HEK293 (cell line): ENCODE measurements around the gene API5.

ENCODE experiments used
- CTCF ChIA-PET: fragments of 350-600 bp; formaldehyde crosslinking; extraction: SDS; loops from one replicate; lab custom pipeline; 2021; ENCODE audit warnings: antibody characterized with exemption; lab: Yijun Ruan, JAX
- POLR2A ChIA-PET: fragments of 300-600 bp; formaldehyde crosslinking; extraction: SDS; loops from one replicate; lab custom pipeline; 2020; ENCODE audit warnings: antibody characterized with exemption, inconsistent platforms; lab: Yijun Ruan, JAX
- H3K27ac ChIP-seq: fragments of 200-500 bp; sonication (Bioruptor generic); 2 replicates; pipeline ENCODE4 v1.5.1; 2014; ENCODE audit warnings: low read depth, low read length, control low read depth, inconsistent platforms; ENCODE audit errors: extremely low read depth
- H3K36me3 ChIP-seq, 2 experiments: fragments of 200-500 bp in 1 of 2; sonication (Bioruptor generic) in 1 of 2; 1 replicate in 1 of 2; 2 replicates in 1 of 2; pipeline ENCODE4 v1.5.1; 2014 to 2017; ENCODE audit warnings: inconsistent platforms in 2 of 2, low read length in 2 of 2; ENCODE audit not compliant: control insufficient read depth in 2 of 2, insufficient read depth in 1 of 2
- H3K4me1 ChIP-seq: fragments of 200-500 bp; sonication (Bioruptor generic); 2 replicates; pipeline ENCODE4 v1.5.1; 2014; ENCODE audit warnings: mild to moderate bottlenecking, low read length, inconsistent platforms; ENCODE audit not compliant: control insufficient read depth, insufficient read depth
- H3K4me3 ChIP-seq: 2 replicates; pipeline ENCODE4 v1.5.1; 2011; ENCODE audit warnings: low read depth, mild to moderate bottlenecking, control low read depth, low read length, moderate library complexity
- H3K9me3 ChIP-seq: fragments of 200-500 bp; sonication (Bioruptor generic); 2 replicates; pipeline ENCODE4 v1.5.1; 2014; ENCODE audit warnings: low read depth, low read length, inconsistent platforms; ENCODE audit not compliant: control insufficient read depth, insufficient read depth
- KLF1 ChIP-seq: fragments of 450-650 bp; formaldehyde crosslinking; IDR thresholded peaks from 2 replicates; pipeline ENCODE4 v1.5.1; 2016; ENCODE audit warnings: missing biosample characterization, missing genetic modification characterization
- KLF8 ChIP-seq: fragments of 450-650 bp; formaldehyde crosslinking; IDR thresholded peaks from 2 replicates; pipeline ENCODE4 v1.5.1; 2016; ENCODE audit warnings: missing biosample characterization, missing genetic modification characterization
- OSR2 ChIP-seq: fragments of 450-650 bp; formaldehyde crosslinking; IDR thresholded peaks from 2 replicates; pipeline ENCODE4 v1.5.1; 2016; ENCODE audit warnings: missing biosample characterization, missing genetic modification characterization
- PRDM10 ChIP-seq: fragments of 450-650 bp; formaldehyde crosslinking; IDR thresholded peaks from 2 replicates; pipeline ENCODE4 v1.5.1; 2016; ENCODE audit warnings: missing biosample characterization, missing genetic modification characterization
- PRDM6 ChIP-seq: fragments of 450-650 bp; formaldehyde crosslinking; IDR thresholded peaks from 2 replicates; pipeline ENCODE4 v1.5.1; 2017; ENCODE audit warnings: missing biosample characterization, missing genetic modification characterization
- SP2 ChIP-seq: fragments of 450-650 bp; formaldehyde crosslinking; IDR thresholded peaks from 2 replicates; pipeline ENCODE4 v1.5.1; 2016; ENCODE audit warnings: missing biosample characterization, missing genetic modification characterization
- YY2 ChIP-seq: fragments of 450-650 bp; formaldehyde crosslinking; IDR thresholded peaks from 2 replicates; pipeline ENCODE4 v1.5.1; 2016; ENCODE audit warnings: missing biosample characterization, missing genetic modification characterization
- ZNF184 ChIP-seq: fragments of 450-650 bp; IDR thresholded peaks from 2 replicates; pipeline ENCODE4 v1.5.1; 2018; ENCODE audit warnings: missing biosample characterization, mild to moderate bottlenecking, missing genetic modification characterization
- ZNF221 ChIP-seq: fragments of 450-650 bp; formaldehyde crosslinking; IDR thresholded peaks from 2 replicates; pipeline ENCODE4 v1.5.1; 2017; ENCODE audit warnings: missing biosample characterization, missing genetic modification characterization, borderline replicate concordance
- ZNF404 ChIP-seq: fragments of 450-650 bp; formaldehyde crosslinking; IDR thresholded peaks from 2 replicates; pipeline ENCODE4 v1.5.1; 2017; ENCODE audit warnings: missing biosample characterization, missing genetic modification characterization
- ZNF549 ChIP-seq: fragments of 450-650 bp; IDR thresholded peaks from 2 replicates; pipeline ENCODE4 v1.5.1; 2018; ENCODE audit warnings: missing biosample characterization, missing genetic modification characterization, mild to moderate bottlenecking, inconsistent platforms, moderate library complexity
- ZNF654 ChIP-seq: fragments of 450-650 bp; formaldehyde crosslinking; IDR thresholded peaks from 2 replicates; pipeline ENCODE4 v1.5.1; 2016; ENCODE audit warnings: low read depth, missing biosample characterization, missing genetic modification characterization
- TF ChIP-seq, protein P1 (sequence below): fragments of 450-650 bp; formaldehyde crosslinking; IDR thresholded peaks from 2 replicates; pipeline ENCODE4 v1.5.1; 2016; ENCODE audit warnings: missing biosample characterization, missing genetic modification characterization

Gene API5

GRCh38 chr11:43358801-43359421, 47.1 kb downstream of the API5 start, which contains the start of gene TTC17 (continued):
- peak; percentile 42 for TF ChIP-seq PRDM10 (tag by site-specific recombination)

- H3K4me3 ChIP-seq = peak overlapping the region; percentile 100
- no peaks in the 10 kb centered on the region for H3K36me3 ChIP-seq
- ChIA-PET CTCF (no interaction called here), POLR2A (interaction anchor here (0.6 to 3.9 kb wide), 5 partner anchors 8 to 448 kb away, joined by 4 to 49 read pairs (median 5); partner anchors contain the start of gene API5)
- no peaks in the 10 kb centered on the region for H3K9me3 ChIP-seq
- peak overlapping the region; percentile 61; the same call in 1 of the 2 replicates for H3K27ac ChIP-seq
- TF ChIP-seq ZNF549 = no peak
- no peak for TF ChIP-seq ZNF221 (tag by site-specific recombination)
- TF ChIP-seq, protein P1, sequence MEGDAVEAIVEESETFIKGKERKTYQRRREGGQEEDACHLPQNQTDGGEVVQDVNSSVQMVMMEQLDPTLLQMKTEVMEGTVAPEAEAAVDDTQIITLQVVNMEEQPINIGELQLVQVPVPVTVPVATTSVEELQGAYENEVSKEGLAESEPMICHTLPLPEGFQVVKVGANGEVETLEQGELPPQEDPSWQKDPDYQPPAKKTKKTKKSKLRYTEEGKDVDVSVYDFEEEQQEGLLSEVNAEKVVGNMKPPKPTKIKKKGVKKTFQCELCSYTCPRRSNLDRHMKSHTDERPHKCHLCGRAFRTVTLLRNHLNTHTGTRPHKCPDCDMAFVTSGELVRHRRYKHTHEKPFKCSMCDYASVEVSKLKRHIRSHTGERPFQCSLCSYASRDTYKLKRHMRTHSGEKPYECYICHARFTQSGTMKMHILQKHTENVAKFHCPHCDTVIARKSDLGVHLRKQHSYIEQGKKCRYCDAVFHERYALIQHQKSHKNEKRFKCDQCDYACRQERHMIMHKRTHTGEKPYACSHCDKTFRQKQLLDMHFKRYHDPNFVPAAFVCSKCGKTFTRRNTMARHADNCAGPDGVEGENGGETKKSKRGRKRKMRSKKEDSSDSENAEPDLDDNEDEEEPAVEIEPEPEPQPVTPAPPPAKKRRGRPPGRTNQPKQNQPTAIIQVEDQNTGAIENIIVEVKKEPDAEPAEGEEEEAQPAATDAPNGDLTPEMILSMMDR (tag by site-specific recombination) = 0 out of 2 replicates have a peak, but pooled peaks have one; percentile 13
- no peak for TF ChIP-seq OSR2 (tag by site-specific recombination)
- peak; percentile 58 for TF ChIP-seq PRDM10 (tag by site-specific recombination)
- no peak for TF ChIP-seq ZNF184 (tag by site-specific recombination)
- no peak for TF ChIP-seq KLF8
- no peak for TF ChIP-seq SP2 (tag by site-specific recombination)
- no peak for TF ChIP-seq KLF1 (tag by site-specific recombination)
- no peak for TF ChIP-seq ZNF654 (tag by site-specific recombination)
- TF ChIP-seq YY2 (tag by site-specific recombination) = no peak
- H3K4me1 ChIP-seq = peaks cover 3% of the 10 kb centered on the region
These were observed 47.6 kb downstream of the API5 start for GRCh38 chr11:43359422-43359818.

- peak overlapping the region; percentile 100 for H3K4me3 ChIP-seq
- ChIA-PET POLR2A (interaction anchor here (0.7 kb wide), 1 partner anchor 730 kb away, joined by 4 read pairs; no protein-coding TSS in a partner anchor), CTCF (interaction anchor here (0.6 to 1.2 kb wide), 3 partner anchors 26 to 743 kb away, joined by 3 read pairs; no protein-coding TSS in a partner anchor)
- H3K9me3 ChIP-seq = no peaks in the 10 kb centered on the region
- H3K36me3 ChIP-seq = peaks cover 4% of the 10 kb centered on the region in 2 experiments; a peak in 2 of 3 replicates
- TF ChIP-seq ZNF404 (tag by site-specific recombination) = no peak
- peak; percentile 80 for TF ChIP-seq PRDM6 (tag by site-specific recombination)
- H3K4me1 ChIP-seq = peaks cover 3% of the 10 kb centered on the region
- no peak overlapping the region for H3K27ac ChIP-seq
These were observed 48.7 kb downstream of the API5 start for GRCh38 chr11:43360361-43361032.
